HG03060 (cell line): Measurements from ENCODE around the gene ATP2B2.

ENCODE experiments used
- ATAC-seq: cut with Tn5 transposase; IDR thresholded peaks from one replicate; pipeline ENCODE4 v1.9.1; 2021; ENCODE audit warnings: low read depth, moderate number of reproducible peaks; ENCODE audit not compliant: unreplicated experiment

ATP2B2 gene

DNA sequence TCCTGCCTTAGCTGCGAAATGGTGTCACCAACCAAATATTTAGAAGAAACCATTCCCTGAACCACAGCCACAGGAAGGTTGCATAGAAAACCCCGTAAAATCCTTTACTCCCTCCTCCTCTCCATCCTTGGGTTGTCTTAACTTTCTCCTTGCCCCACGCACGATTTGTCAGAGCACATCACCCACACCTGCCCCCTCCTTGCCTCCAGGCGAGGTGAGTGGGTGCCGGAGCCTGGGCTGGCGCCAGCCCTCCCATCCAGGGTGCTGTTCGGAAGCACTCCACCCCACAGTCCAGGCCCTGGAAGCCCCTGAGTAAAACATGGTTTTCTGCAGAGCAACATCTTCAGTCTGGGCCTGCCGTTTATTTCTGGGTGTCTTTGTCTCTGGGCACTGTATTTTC lies 216.3 kb downstream of the ATP2B2 start:
- ATAC-seq = no peak

DNA sequence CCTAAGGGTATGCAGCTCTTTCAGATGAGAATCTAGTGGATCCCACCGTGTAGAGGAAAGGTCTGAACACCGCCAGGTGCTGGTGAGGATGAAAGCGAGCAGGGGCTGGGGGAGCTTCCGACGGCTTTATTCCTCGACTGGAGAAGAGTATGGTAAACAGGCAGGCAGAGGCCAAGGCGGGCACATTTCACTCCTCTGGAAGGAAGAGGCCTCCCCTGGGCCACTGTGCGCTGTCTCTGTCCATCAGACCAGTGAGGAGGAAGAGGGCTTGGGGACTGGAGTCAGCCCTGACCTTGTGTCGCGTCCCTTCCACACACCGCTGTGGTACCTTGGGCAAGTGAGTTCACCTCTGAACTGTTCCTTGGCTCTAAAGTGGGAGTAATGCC lies 216.8 kb downstream of the ATP2B2 start:
- no peak for ATAC-seq

DNA sequence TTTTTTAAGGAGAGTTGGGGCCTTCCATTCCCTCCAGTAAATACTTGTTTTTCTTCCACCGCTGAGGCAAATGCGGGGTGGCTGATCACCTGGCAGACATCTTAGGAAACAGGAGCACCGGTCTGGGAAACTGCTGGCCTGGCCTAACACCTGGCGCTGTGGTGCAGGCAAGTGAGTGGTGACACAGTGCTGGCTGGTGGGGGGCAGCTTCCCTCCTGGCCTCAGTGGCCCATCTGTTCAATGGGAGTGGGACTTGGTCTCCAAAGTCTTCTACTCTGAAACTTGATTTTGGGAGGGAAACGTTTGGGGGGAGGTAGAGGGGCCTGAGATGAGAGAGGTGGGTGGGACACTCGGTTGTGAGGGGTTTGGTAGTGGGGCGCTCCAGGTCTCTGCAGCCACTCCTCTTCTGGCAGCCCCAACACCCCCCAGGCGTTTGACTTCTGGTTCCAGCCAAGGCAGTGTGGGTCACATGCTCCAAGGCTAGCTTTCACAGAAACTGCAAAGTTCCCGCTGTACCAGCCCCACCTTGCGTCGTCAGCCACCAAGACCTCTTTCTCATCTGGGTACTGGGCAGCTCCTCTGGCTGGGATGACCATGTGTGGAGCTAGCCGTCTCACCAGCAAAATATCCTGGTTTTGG lies 217.3 kb downstream of the ATP2B2 start:
- ATAC-seq = no peak

DNA sequence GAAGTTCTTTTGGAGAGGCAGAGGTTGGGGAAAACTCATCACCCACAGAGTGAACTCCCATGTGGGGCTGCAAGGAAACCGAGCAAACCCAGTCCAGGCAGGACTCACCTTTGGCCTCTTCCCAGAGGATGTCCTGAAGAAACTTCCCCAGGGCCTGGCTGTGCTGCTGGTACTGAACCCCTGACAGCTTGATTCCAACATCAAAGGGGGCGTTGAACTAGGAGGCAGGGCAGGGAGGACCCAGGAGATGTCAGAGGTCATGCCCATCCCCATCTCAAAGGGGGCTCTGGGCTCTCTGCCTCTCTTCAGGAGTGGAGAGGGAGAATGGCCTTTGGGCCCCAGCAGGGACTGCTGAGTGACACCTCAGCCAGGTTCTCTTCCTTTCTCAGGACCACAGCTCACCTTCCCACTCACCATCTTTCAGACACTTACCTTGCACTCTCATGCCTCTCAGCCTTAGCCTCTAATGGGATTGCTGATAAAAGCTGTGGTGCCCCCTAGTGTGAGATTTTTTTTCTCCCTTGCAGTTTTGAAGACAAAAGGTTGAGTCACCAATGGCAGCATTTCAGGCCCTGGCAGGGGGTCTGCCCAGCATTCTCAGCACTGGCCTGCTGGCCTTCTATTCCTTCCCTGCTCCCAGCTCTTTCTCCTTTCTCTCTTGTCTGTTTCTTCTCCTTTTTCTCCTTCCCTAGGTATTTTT lies 218.6 kb downstream of the ATP2B2 start:
- ATAC-seq = no peak

DNA sequence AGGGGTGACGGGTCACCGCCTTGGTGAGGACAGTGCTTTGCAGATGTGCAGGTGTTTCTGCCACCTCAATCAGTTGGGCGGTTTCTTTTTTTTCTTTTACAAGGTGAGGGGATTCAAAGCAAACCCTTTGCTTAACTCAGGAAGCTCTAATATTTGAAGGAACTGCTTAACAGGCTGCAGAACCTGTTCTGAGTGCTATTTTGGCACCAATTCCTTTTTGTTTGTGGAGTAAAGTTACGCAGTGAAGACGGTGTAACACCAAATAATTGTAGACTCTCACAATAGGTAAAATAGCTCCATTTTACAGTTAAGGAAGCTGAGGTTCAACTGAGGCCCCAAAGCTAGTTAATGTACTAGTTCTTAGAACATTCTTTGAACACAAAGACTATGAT lies 219.3 kb downstream of the ATP2B2 start:
- ATAC-seq = no peak

DNA sequence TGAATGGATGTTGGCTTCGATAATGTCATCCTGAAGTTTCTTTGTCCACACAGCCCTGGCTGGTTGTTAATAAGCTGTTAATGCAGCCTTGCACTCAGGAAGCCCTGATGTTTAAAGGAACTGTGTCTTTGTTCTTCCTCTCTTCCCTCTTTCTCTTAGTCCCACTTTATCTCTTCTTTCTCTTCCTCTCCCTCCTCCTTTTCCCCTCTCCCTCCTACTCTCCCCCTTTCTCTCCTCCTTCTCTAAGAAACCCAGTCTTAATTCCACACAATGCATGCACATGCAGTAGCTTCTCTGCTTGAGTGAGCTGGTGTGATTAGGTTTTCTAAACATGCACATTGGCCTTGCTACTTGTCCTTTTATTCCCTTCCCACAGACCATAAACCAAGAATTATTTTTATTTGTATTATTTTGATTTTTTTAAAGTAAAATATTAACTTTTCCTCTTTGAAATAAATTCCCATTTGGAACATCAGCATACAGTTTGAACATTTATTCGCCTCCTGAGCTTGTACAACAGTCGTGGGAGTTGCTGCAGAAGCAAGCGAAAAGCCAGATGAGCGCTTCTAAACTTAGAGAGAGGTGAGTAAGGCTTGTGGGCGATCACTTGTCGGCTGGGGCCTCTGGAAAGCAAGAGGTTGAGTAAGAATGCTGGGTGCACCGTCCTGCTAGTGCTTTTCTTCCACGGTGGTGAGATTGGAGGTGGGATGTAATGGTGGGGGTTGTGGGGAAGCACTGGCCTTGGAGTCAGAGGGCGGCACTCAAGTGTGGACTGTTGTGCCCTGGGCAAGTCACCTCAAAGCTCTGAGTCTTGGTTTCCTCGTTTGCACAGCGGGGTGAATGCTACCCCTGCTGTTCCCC lies 219.9 kb downstream of the ATP2B2 start:
- ATAC-seq = no peak

DNA sequence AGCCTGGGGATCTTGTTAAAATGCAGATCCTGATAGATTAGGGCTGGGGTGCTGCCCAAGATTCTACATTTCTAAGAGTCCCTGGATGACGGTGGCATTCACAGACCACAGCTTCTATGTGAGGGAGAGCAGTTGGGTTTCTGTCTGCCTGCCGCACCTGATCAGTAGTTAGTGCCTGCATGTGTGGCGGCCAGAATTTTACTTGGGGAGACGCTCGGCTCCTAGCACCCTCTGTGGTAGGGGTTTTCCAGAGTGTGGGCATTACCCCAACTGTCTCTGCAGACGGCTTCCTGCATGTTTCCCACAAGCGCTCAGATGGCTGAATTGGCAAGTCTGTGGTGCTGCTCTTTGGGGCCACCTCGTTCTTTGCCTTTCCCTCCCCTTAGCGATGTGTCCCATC lies 220.9 kb downstream of the ATP2B2 start:
- no peak for ATAC-seq

DNA sequence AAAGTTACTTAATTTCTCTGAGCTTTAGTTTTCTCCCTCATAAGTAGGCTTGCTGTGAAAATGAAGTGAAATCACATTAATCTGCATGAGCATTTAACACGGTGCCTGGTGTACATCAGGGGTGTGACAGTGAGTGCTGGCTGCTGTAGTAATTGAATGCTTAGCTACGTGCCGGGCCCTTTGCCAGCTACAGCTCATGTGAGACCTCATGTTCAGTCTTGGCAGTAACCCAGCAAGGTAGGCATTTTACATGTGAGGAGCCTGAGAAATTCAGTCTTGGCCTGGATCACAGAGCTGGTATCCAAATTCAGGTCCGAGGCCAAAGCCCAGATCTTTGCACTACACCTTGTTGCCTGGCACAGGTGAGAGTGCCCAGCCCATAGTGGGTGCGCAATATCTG lies 221.7 kb downstream of the ATP2B2 start:
- ATAC-seq = no peak

DNA sequence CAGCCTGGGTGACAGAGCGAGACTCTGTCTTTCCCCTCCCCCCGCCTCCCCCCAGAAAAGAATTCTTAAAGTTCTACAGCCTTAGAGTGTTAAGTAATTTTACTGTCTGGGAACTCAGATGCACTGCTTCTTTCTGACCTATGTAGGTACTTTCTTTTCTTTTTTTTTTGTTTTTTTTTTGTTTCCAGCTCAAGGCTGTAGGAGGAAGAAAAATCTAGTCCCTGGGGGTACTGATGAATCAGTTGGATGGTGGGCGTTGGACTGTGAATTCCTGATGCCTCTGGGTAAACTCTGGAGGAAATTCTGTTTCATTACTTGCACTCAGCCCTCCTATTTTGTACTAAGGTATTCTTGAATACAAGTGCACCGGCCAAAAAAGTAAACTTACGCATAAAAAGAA lies 223.4 kb downstream of the ATP2B2 start:
- ATAC-seq = no peak

DNA sequence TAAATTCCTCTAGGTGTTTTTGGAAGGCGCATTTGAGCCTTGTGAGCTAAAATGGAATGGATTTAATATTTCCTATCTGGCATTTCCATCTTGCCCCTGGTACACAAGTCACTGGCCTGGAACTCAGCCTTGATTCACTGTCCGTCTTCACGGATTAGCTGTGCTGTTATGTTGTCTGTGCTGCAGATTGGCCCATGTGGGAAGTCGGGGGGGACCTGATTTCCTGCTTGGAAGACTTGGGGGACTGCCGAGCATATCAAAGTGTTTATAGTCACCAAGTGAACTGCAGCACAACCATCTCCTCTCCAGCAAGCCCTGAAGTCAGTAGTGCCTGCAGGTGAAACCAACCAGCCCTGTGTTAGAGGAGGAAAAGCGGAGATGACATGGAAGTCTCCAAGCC lies 224.8 kb downstream of the ATP2B2 start:
- no peak for ATAC-seq

DNA sequence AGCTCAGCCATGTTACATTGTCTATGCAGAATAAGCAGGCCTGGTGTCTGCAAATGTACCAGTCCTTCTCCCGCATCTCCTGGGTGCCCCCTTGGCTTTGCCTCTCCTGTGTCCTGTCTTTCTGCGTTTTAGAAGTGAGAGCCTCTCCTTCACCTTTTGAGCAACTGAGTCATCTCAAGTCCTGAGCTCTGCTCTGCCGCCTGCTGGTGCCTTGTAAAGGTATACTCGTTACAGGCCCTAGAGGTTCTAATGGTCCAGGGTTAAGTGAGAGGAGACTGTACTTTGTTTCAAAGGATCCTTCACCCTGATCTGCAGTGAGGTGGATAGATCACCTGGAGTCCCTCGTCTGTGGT lies 225.2 kb downstream of the ATP2B2 start:
- ATAC-seq = no peak

DNA sequence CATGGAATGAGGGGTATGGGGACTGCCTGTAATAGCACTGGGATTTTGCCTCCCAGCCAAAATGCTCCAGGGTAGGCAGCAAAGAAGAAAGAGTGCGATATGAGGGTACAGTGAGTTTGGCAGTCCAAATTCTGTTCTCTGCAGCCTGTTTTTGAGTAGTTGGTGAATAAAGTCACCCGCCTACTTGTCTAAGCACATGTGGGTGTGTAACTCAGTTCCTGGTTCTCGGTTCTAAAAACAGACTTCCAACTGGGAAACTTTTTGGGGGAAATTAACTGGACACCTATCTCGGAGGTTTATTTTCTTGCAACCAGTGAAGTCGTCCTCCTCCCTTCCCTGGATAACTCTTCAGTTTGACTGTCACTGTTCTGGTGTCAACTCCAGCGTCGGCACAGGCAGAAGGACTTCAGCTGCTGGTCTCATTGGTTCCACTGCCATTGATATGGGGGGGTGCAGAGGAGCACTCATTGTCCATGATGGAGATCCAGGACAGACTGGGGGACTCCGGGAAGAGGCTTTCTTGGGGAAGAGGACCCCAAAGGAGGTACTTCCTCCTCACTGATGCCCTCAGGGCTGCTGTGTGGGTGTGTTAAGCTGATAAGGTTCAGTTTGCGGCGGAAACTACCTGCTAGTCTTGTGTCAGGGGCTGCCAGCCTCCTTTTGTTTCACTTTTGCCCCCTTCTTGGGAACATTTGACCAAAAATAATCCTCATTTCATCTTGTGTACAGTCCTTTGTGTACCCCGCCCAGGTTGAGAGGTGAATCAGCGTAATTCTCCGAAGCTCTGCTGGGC lies 225.8 kb downstream of the ATP2B2 start:
- ATAC-seq = no peak

DNA sequence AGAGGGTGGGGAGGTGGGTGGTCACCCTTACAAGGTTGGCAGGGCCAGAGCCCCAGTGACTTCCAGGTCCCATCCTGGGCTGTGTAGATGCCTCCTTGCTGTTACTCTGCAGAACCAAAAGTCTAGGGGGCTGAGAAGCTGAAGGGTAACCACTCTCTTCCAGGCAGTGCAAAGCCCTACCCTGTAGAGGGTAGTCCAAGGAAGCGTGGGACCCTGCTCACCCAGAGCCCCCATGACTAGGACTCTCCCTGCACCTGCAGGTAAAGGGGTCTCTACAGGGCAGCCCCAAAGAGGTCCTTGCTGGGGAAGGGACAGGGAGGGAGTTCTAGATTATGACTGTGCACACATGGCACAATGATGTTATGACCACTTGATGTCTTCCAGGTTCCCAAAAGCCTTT lies 226.9 kb downstream of the ATP2B2 start:
- ATAC-seq = no peak

DNA sequence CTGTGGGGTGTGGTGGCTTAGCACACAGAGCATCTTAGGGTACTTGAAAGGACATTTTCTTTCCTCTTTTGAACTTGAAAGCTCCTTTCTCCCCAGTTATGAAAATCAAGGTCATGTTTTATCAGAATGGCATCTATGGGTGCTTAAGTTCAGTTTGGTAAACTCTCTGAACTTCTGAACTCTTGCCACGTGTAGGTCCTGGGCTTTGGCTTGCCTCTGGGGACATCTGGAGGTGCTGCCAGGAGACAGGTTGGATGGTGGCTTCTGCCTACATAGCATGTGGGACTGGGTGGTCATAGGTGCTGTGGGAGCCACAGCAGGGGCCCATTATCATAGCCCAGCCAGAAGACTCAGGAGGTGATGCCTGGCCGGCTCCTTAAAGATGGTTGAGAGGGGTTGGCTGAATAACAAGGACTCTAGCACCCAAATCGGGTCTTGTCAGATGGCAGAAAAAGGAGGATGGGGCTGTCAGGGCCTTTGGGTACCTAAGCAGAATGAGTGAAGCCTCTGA lies 228.2 kb downstream of the ATP2B2 start:
- no peak for ATAC-seq

DNA sequence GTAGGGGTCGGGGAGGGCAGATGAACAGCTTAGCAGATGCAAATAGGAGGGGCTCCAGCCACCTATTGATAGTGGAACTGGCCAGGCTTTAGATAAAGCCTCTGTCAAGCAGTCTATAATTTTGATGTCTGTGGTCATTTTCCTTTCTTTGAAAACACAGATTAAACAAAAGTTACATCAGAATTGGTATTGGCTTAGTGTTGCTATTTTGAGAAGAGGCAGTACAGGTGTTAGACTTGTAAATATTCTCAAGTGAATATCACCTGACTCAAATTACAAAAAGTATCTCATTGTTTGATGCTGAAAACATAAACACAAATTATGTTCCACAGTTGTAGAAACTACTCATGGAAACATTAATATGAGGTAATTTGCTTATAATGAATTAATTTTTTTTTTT lies 230.8 kb downstream of the ATP2B2 start:
- ATAC-seq = no peak
